GM12891 (cell line): ENCODE results near the gene ZNF273.

ENCODE experiments used
- POLR2A ChIP-seq: IDR thresholded peaks from 2 replicates; pipeline ENCODE4 v1.6.1; 2011; ENCODE audit warnings: low read depth, low read length, control low read depth
- POLR2AphosphoS5 ChIP-seq: IDR thresholded peaks from 2 replicates; pipeline ENCODE4 v1.6.1; 2011; ENCODE audit warnings: low read depth, low read length, control low read depth
- SPI1 ChIP-seq: IDR thresholded peaks from 2 replicates; pipeline ENCODE4 v1.6.1; 2011; ENCODE audit warnings: low read depth, low read length, control low read depth
- TAF1 ChIP-seq: IDR thresholded peaks from 2 replicates; pipeline ENCODE4 v1.6.1; 2011; ENCODE audit warnings: low read depth, low read length, control low read depth

GRCh38 chr7:64904008-64904407 is 935 bp downstream of the ZNF273 start:
- TF ChIP-seq POLR2A (no peak), TAF1 (no peak), POLR2AphosphoS5 (no peak), SPI1 (no peak)
